GM12878 (cell line): Measurements from ENCODE around the gene CNNM2. TPM values are rescaled to one million over a fixed set of nuclear protein-coding genes. Genes with fewer than 3 reads are reported as not detected.

Source experiments
- ATAC-seq: fragments of 200-7000 bp; cut with Tn5 transposase; 3 replicates; pipeline ENCODE4 v1.9.1; 2020; ENCODE audit warnings: mild to moderate bottlenecking, moderate library complexity
- BruUV-seq: library from RNA; stranded (reverse); fragments of 400-500 nt; replicated peaks from 2 replicates; lab custom pipeline; 2021; lab: Mats Ljungman, UMichigan
- CTCF ChIA-PET: fragments of 300-600 bp; sonication (Branson Sonifier 250); formaldehyde crosslinking; extraction: SDS; loops from one replicate; lab custom pipeline; 2021; ENCODE audit warnings: inconsistent platforms; lab: Yijun Ruan, JAX
- POLR2A ChIA-PET: fragments of 350-600 bp; formaldehyde crosslinking; extraction: SDS; loops from one replicate; lab custom pipeline; 2021; ENCODE audit warnings: inconsistent platforms; lab: Charles Lee
- RAD21 ChIA-PET: fragments of 300-600 bp; sonication (Branson Sonifier 250); formaldehyde crosslinking; loops from one replicate; lab custom pipeline; 2023; ENCODE audit warnings: antibody characterized with exemption; ENCODE audit not compliant: unreplicated experiment; lab: Charles Lee
- SMC1A ChIA-PET: fragments of 300-600 bp; sonication (Branson Sonifier 250); formaldehyde crosslinking; loops from one replicate; lab custom pipeline; 2023; ENCODE audit not compliant: unreplicated experiment, uncharacterized antibody; lab: Charles Lee
- DNase-seq: peaks from one replicate; pipeline ENCODE4 v3.0.0-alpha.2; 2011; ENCODE audit warnings: low read depth, low spot score
- FAIRE-seq: peaks from 3 replicates; lab custom pipeline; 2011; peaks lifted over from hg19 to GRCh38; lab: Jason Lieb, UNC
- H2AFZ ChIP-seq: 2 replicates; pipeline ENCODE4 v1.6.0; 2011; ENCODE audit warnings: low read depth, low read length, control low read depth; ENCODE audit not compliant: control insufficient read depth
- H3K27ac ChIP-seq: 2 replicates; pipeline ENCODE4 v1.5.1; 2011; ENCODE audit warnings: control low read depth; ENCODE audit not compliant: control insufficient read depth, insufficient read depth
- H3K27me3 ChIP-seq, 2 experiments: replicated peaks in 1 of 2; 2 replicates each; pipeline versions ENCODE4 v1.6.0 to v1.6.1; 2011; ENCODE audit warnings: low read length in 1 of 2; ENCODE audit not compliant: control insufficient read depth in 2 of 2, insufficient read depth in 2 of 2
- H3K36me3 ChIP-seq, 2 experiments: 2 replicates each; pipeline ENCODE4 v1.5.1; 2011; ENCODE audit warnings: low read length in 1 of 2; ENCODE audit not compliant: control insufficient read depth in 2 of 2, insufficient read depth in 2 of 2
- H3K4me1 ChIP-seq: 2 replicates; pipeline ENCODE4 v1.6.1; 2011; ENCODE audit warnings: mild to moderate bottlenecking, low read length, moderate library complexity, mixed read lengths; ENCODE audit not compliant: control insufficient read depth, insufficient read depth
- H3K4me2 ChIP-seq: 2 replicates; pipeline ENCODE4 v1.6.0; 2011; ENCODE audit warnings: control low read depth; ENCODE audit not compliant: control insufficient read depth, insufficient read depth
- H3K4me3 ChIP-seq: fragments of 200-600 bp; sonication (generic); 2 replicates; pipeline ENCODE4 v1.5.1; 2016
- H3K79me2 ChIP-seq: 2 replicates; pipeline ENCODE4 v1.6.0; 2011; ENCODE audit warnings: low read length; ENCODE audit not compliant: control insufficient read depth, insufficient read depth
- H3K9ac ChIP-seq: 2 replicates; pipeline ENCODE4 v1.8.0; 2011; ENCODE audit warnings: low read length, control low read depth, mixed read lengths; ENCODE audit not compliant: control insufficient read depth, insufficient read depth
- H3K9me3 ChIP-seq: replicated peaks from 3 replicates; pipeline ENCODE4 v1.5.1; 2011; ENCODE audit warnings: mild to moderate bottlenecking, low read length; ENCODE audit not compliant: control insufficient read depth, insufficient read depth
- H4K20me1 ChIP-seq: 2 replicates; pipeline ENCODE4 v1.6.0; 2011; ENCODE audit not compliant: control insufficient read depth, insufficient read depth
- ATF7 ChIP-seq: fragments of 450-650 bp; IDR thresholded peaks from 2 replicates; pipeline ENCODE4 v1.6.1; 2016; ENCODE audit warnings: low read depth, mild to moderate bottlenecking
- CBX5 ChIP-seq: sonication (generic); IDR thresholded peaks from 2 replicates; pipeline ENCODE4 v1.6.1; 2016; ENCODE audit warnings: low read depth, moderate library complexity, mild to moderate bottlenecking, inconsistent platforms
- CEBPB ChIP-seq, 2 experiments: fragments of 150-350 bp in 1 of 2; IDR thresholded peaks; 2 replicates each; pipeline ENCODE4 v1.6.1; 2012 to 2014; ENCODE audit warnings: low read depth in 2 of 2, low read length in 2 of 2, borderline replicate concordance in 1 of 2, inconsistent platforms in 1 of 2
- CREB1 ChIP-seq: IDR thresholded peaks from 2 replicates; pipeline ENCODE4 v1.6.1; 2012; ENCODE audit warnings: low read depth, mild to moderate bottlenecking, inconsistent platforms
- GABPA ChIP-seq: IDR thresholded peaks from 2 replicates; pipeline ENCODE4 v1.6.1; 2014; ENCODE audit warnings: antibody characterized with exemption, low read depth, mild to moderate bottlenecking, inconsistent platforms
- HDAC2 ChIP-seq: fragments of 200-600 bp; sonication (generic); IDR thresholded peaks from 2 replicates; pipeline ENCODE4 v1.6.1; 2017
- MYC ChIP-seq: IDR thresholded peaks from 2 replicates; pipeline ENCODE4 v1.6.1; 2011; ENCODE audit warnings: mild to moderate bottlenecking, low read length, moderate library complexity, inconsistent platforms; ENCODE audit not compliant: insufficient read depth, insufficient replicate concordance, insufficient read length, severe bottlenecking
- POLR2A ChIP-seq: IDR thresholded peaks from 2 replicates; pipeline ENCODE4 v1.6.1; 2011; ENCODE audit warnings: low read depth, mild to moderate bottlenecking, low read length
- RUNX3 ChIP-seq: IDR thresholded peaks from 2 replicates; pipeline ENCODE4 v1.6.1; 2012; ENCODE audit warnings: low read length, inconsistent platforms
- WRNIP1 ChIP-seq: IDR thresholded peaks from 2 replicates; pipeline ENCODE4 v1.6.1; 2011; ENCODE audit warnings: low read depth, low read length, improper control_type of control experiment, borderline replicate concordance
- WGBS: methylation state at CpG from one replicate; pipeline ENCODE4 v1.1.6; 2016; ENCODE audit warnings: low lambda C conversion rate; ENCODE audit not compliant: insufficient replicate concordance, insufficient coverage; ENCODE audit errors: missing lambda C conversion rate; 5-methylcytosine and 5-hydroxymethylcytosine counted together
- in situ Hi-C: fragments of 300-500 bp; cut with MboI; formaldehyde crosslinking; loops from 9 replicates; pipeline ENCODE4 v1.14.3; 2018; ENCODE audit warnings: mixed read lengths
- intact Hi-C: fragments of 100-400 bp; cut with micrococcal nuclease; formaldehyde crosslinking; loops from one replicate; pipeline ENCODE4 v1.14.2; 2022; ENCODE audit not compliant: unreplicated experiment
- polyA plus RNA-seq, 11 experiments: library from polyadenylated mRNA; depleted of rRNA in 4 of 11; unstranded in 6 of 11; stranded (reverse) in 5 of 11; fragments of >200 nt; fragmentation: Nextera tagmentation in 4 of 11; fragmentation: Illumina TruSeq in 1 of 11; extraction: Ambion mirVana in 4 of 11; extraction: Trizol in 1 of 11; gene quantifications; 1 replicate in 1 of 11; 2 replicates in 10 of 11; pipeline versions ENCODE4 v1.2.1 to v1.2.3, GENCODE V29; 2011 to 2016; ENCODE audit warnings: inconsistent platforms in 2 of 11, missing spikeins in 2 of 11, low read depth in 1 of 11
- total RNA-seq, 4 experiments: library from RNA; depleted of rRNA in 3 of 4; stranded (reverse); fragments of >200 nt in 3 of 4; fragmentation: Illumina TruSeq in 1 of 4; extraction: Trizol in 1 of 4; gene quantifications; 2 replicates each; pipeline versions ENCODE4 v1.2.1 to v1.2.3, GENCODE V29; 2013 to 2021
- TF ChIP-seq, protein P1 (sequence below): IDR thresholded peaks from 2 replicates; pipeline ENCODE4 v1.6.1; 2012; ENCODE audit warnings: low read depth, low read length, improper control_type of control experiment

CNNM2 gene
- total and polyA plus RNA-seq, 10 of the 15 experiments (the other 5 are each of a cell fraction or from before 2014, with no cell fraction given), result 0.18 to 7.3 (median 2.5) TPM

DNA sequence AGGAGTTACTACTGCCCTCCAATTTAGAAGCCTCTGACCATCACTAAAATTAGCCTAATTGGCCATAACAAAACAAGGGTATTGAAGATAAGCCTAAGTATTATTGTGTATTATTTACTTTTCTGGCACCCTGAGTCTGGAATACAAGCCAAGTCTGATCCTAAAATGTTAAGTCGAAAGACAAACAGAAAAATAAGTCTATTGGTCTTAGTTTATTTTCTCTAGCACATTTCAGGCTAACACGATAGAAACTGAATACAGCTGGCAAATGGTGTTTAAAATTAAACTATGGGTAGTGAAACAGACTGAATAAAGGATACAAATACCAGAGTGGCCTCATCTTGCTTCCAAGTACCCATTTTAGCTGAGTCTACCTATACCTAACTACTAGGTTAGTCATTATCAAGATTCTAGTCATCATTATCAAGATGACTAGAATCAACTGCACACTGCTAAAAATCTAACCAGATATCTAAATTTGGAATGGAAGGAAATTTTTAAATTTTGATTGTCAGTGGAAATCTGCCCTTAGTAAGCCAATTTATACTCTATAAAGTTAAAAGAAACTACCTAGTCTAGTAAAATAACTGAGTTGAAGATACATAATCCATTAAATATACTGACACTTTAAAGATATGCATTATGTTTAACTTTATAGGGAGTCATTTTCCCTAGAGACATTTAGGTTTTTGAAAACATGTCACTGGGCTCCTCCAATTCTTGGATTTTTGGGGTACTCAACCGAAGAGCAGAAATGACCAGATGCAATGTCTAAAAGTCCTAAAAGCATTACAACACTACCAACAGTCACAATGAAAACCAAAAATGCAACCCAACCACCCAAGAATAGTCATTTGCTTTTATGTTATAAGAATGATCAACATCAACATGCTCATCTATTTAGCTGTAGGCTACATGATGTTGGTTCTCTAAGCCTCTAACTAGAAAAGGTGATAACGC lies 194.1 kb downstream of the CNNM2 start (continued):
- peak in 1 of 2 experiments; percentile 75; a peak in 1 of 4 replicates for TF ChIP-seq CEBPB (IDR thresholded peaks at IDR 0.05; ENCODE audit: borderline replicate concordance in 1 of 2, low read depth in 2 of 2, low read length in 2 of 2)
- TF ChIP-seq ATF7, result peak; percentile 10; the same call in 1 of the 2 replicates
- peak; percentile 70 for TF ChIP-seq RUNX3
- TF ChIP-seq, all 136 proteins: peak for 19

DNA sequence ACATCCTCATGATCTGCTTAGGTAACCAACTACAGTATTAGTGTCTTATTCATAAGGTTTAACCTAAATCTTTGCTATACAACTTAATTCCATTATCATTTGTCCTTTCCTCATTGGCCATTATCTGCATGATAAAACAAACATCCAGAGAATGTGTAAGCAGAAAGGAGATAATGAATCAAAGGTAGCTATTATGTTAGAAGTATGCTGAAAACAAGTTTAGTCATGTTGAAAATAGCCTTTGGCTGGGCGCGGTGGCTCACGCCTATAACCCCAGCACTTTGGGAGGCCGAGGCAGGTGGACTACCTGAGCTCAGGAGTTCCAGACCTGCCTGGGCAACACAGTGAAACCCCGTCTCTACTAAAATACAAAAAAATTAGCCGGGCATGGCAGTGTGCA lies 196.8 kb downstream of the CNNM2 start:
- intact Hi-C loops, result no loop called here
- no peak overlapping the region for H3K4me2 ChIP-seq
- no peaks in the 10 kb centered on the region for H3K9me3 ChIP-seq
- no peak overlapping the region for H3K9ac ChIP-seq
- FAIRE-seq (no peak), DNase-seq (no peak), ATAC-seq (no peak)
- in situ Hi-C loops, result no loop called here
- no peak overlapping the region for H2AFZ ChIP-seq
- no peak overlapping the region for H3K4me3 ChIP-seq
- no peaks in the 10 kb centered on the region for H3K27me3 ChIP-seq
- no peaks in the 10 kb centered on the region for H4K20me1 ChIP-seq
- ChIA-PET CTCF (interaction anchor here (1.6 kb wide), 1 partner anchor 11 kb away, joined by 3 read pairs; no protein-coding TSS in a partner anchor), SMC1A (no interaction called here), POLR2A (no interaction called here), RAD21 (interaction anchor here (1.0 kb wide), 1 partner anchor 78 kb away, joined by 3 read pairs; no protein-coding TSS in a partner anchor)
- no peak for TF ChIP-seq WRNIP1
- TF ChIP-seq, protein P1, sequence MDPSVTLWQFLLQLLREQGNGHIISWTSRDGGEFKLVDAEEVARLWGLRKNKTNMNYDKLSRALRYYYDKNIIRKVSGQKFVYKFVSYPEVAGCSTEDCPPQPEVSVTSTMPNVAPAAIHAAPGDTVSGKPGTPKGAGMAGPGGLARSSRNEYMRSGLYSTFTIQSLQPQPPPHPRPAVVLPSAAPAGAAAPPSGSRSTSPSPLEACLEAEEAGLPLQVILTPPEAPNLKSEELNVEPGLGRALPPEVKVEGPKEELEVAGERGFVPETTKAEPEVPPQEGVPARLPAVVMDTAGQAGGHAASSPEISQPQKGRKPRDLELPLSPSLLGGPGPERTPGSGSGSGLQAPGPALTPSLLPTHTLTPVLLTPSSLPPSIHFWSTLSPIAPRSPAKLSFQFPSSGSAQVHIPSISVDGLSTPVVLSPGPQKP, result no peak
- TF ChIP-seq CREB1, result no peak
- TF ChIP-seq CBX5, result no peak
- TF ChIP-seq MYC, result no peak
- TF ChIP-seq ATF7, result no peak
- TF ChIP-seq POLR2A, result no peak
- no peak for TF ChIP-seq GABPA
- TF ChIP-seq HDAC2, result no peak
- peaks cover 5% of the 10 kb centered on the region for H3K79me2 ChIP-seq
- 94% methylated on average over 6 of the region's 6 CpGs for WGBS
- H3K4me1 ChIP-seq, result peaks cover 36% of the 10 kb centered on the region
- H3K27ac ChIP-seq, result no peak overlapping the region
- no peaks in the 10 kb centered on the region for H3K36me3 ChIP-seq
- BruUV-seq, result no TSS peak
